ENCODE data around the gene GLI2.

DNA sequence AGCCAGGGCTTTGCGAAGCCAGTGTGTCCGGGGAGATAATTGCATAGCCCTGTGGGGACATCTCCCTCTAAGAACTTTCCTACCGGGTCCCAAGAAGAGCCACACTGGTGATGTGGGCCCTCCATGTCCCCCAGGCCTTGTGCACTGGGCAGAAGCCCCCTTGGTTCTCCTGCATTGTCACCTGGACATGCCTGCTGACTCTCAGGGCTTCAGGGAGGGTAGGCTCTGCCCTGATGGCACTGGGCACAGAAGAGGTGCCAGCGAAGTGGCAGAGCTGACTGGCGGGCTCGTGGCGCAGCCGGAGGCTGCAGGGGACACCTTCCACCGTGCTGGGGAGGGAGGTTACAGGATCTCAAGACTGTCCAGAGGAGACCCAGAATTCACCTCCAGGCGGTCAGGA is 28.3 kb downstream of the GLI2 start:
- TF ChIP-seq, protein P1, sequence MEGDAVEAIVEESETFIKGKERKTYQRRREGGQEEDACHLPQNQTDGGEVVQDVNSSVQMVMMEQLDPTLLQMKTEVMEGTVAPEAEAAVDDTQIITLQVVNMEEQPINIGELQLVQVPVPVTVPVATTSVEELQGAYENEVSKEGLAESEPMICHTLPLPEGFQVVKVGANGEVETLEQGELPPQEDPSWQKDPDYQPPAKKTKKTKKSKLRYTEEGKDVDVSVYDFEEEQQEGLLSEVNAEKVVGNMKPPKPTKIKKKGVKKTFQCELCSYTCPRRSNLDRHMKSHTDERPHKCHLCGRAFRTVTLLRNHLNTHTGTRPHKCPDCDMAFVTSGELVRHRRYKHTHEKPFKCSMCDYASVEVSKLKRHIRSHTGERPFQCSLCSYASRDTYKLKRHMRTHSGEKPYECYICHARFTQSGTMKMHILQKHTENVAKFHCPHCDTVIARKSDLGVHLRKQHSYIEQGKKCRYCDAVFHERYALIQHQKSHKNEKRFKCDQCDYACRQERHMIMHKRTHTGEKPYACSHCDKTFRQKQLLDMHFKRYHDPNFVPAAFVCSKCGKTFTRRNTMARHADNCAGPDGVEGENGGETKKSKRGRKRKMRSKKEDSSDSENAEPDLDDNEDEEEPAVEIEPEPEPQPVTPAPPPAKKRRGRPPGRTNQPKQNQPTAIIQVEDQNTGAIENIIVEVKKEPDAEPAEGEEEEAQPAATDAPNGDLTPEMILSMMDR (IDR thresholded peaks at IDR 0.05) = no peak
- TF ChIP-seq POLR2A (IDR thresholded peaks at IDR 0.05) = no peak

All from right lobe of liver (tissue), 4 donors.